ENCODE data around the gene PARD3B.

Gene PARD3B

DNA sequence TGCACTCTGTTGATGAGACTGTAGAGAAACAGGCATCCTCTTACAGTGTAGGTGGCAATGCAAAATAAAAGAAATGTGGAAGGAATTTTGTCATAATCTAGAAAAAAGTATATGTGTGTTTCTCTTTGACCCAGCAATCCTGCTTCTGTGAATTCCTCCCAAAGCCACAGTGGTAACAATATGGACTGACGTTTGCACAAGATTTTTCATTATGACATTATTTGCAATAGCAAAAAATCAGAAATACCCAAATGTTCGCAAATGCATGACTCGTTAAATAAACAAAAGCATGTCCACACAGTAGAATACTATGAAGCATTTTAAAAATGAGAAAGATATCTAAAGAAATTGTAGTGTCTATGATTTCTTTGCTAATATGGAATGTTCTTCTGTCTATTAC, 881.8 kb downstream of the PARD3B start:
- Mint-ChIP-seq H3K4me1 (no peaks in the 10 kb centered on the region), H3K36me3 (ENCODE audit: low read depth) (peaks cover 3% of the 10 kb centered on the region), H3K9me3 (peaks cover 2% of the 10 kb centered on the region), H3K27ac (no peak overlapping the region), H3K4me3 (no peak overlapping the region), H3K27me3 (ENCODE audit: low read depth) (no peaks in the 10 kb centered on the region)
- TF ChIP-seq, protein P1, sequence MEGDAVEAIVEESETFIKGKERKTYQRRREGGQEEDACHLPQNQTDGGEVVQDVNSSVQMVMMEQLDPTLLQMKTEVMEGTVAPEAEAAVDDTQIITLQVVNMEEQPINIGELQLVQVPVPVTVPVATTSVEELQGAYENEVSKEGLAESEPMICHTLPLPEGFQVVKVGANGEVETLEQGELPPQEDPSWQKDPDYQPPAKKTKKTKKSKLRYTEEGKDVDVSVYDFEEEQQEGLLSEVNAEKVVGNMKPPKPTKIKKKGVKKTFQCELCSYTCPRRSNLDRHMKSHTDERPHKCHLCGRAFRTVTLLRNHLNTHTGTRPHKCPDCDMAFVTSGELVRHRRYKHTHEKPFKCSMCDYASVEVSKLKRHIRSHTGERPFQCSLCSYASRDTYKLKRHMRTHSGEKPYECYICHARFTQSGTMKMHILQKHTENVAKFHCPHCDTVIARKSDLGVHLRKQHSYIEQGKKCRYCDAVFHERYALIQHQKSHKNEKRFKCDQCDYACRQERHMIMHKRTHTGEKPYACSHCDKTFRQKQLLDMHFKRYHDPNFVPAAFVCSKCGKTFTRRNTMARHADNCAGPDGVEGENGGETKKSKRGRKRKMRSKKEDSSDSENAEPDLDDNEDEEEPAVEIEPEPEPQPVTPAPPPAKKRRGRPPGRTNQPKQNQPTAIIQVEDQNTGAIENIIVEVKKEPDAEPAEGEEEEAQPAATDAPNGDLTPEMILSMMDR (IDR thresholded peaks at IDR 0.05; ENCODE audit: unreplicated experiment in 3 of 3), result no peak

DNA sequence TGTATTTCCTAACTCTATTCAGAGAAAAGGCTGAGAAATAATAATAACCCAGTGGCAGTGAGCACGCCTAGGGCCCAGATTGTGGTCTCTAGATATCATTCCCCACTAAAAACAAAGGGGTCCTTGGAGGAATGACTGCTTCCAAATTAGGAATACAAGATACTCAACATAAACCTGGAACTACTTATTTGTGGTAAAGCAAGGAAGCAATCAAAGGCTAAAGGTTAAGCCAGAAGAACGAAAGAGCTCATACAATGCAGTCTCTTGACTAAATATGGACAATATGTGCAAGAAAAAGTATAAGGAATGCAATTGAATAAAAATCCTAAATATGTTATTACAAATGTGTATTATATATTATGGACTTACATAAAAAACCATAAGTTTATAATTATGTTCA, 883.5 kb downstream of the PARD3B start:
- Mint-ChIP-seq H3K36me3 (ENCODE audit: low read depth) (peaks cover 3% of the 10 kb centered on the region), H3K4me3 (no peak overlapping the region), H3K27me3 (ENCODE audit: low read depth) (no peaks in the 10 kb centered on the region), H3K4me1 (no peaks in the 10 kb centered on the region), H3K27ac (no peak overlapping the region), H3K9me3 (no peaks in the 10 kb centered on the region)
- TF ChIP-seq, protein P1 (IDR thresholded peaks at IDR 0.05; ENCODE audit: unreplicated experiment in 3 of 3), result no peak

DNA sequence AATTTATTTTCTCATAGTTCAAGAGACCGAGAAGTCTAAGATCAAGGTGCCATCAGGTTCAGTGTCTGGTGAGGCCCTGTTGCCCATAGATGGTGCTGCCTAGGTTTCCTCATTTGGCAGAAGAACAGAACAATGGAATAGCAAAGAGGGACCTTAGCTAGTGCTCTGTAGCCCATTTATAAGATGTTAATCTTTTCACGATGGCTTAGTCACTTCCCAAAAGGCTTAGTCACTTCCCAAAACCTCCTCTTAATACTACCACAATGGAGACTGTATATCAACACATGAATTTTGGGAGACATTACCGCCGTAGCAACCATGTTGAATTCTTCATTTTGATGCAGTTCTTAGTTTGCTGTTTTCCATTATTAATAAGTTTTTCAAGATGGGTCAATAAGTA, 890.7 kb downstream of the PARD3B start:
- H3K4me1 Mint-ChIP-seq, result no peaks in the 10 kb centered on the region
- TF ChIP-seq, protein P1 (IDR thresholded peaks at IDR 0.05; ENCODE audit: unreplicated experiment in 3 of 3), result no peak
- H3K4me3 Mint-ChIP-seq, result no peak overlapping the region

DNA sequence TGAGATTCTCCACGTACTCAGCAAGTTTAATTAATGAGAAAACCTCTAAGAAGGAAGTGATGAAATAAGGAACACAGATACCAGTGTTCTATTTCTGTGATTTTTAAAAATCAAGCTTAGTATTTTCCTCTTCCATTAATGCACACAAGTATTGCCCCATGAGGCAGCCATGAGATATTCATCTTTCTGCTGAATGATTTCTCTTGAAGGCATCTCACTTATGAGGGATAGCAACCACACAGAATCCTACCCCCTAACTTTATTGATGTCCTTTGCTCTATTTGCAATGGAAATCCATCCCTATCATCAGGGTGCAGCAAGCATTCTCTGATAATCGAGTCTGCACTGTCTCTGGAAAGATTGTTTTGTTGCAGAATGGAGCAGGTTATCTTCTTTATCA, 893.0 kb downstream of the PARD3B start:
- Mint-ChIP-seq H3K4me3 (no peak overlapping the region), H3K9me3 (peaks cover 15% of the 10 kb centered on the region), H3K27ac (no peak overlapping the region), H3K4me1 (no peaks in the 10 kb centered on the region), H3K36me3 (ENCODE audit: low read depth) (peaks cover 21% of the 10 kb centered on the region), H3K27me3 (ENCODE audit: low read depth) (no peaks in the 10 kb centered on the region)
- TF ChIP-seq, protein P1 (IDR thresholded peaks at IDR 0.05; ENCODE audit: unreplicated experiment in 3 of 3), result no peak

More for the DNA sequence above, 890.7 kb downstream of the PARD3B start:
- H3K9me3 Mint-ChIP-seq, result peaks cover 9% of the 10 kb centered on the region
- H3K27me3 Mint-ChIP-seq (ENCODE audit: low read depth), result no peaks in the 10 kb centered on the region
- H3K27ac Mint-ChIP-seq, result no peak overlapping the region
- H3K36me3 Mint-ChIP-seq (ENCODE audit: low read depth), result peaks cover 7% of the 10 kb centered on the region

DNA sequence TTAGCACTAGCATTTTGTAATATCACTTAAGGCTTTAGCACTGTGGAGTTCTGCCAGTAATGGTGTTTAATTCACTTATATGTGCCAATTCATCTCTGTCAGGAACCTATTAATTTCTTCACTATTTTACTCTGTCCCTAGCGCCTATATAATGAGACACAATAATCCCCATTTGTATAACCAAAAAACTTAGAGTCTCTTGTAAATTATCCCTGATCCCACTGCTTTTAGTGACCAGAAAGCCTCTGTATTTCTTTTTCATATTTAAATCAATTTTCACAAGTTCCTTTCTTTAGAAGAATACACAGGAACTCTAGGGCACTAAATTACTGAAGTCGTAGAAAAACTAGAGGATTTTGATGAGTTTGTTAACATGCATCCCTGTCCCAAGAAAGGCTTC, 894.3 kb downstream of the PARD3B start:
- TF ChIP-seq, protein P1 (IDR thresholded peaks at IDR 0.05; ENCODE audit: unreplicated experiment in 3 of 3), result no peak
- H3K9me3 Mint-ChIP-seq, result peaks cover 14% of the 10 kb centered on the region
- H3K27me3 Mint-ChIP-seq (ENCODE audit: low read depth), result peaks cover 3% of the 10 kb centered on the region

DNA sequence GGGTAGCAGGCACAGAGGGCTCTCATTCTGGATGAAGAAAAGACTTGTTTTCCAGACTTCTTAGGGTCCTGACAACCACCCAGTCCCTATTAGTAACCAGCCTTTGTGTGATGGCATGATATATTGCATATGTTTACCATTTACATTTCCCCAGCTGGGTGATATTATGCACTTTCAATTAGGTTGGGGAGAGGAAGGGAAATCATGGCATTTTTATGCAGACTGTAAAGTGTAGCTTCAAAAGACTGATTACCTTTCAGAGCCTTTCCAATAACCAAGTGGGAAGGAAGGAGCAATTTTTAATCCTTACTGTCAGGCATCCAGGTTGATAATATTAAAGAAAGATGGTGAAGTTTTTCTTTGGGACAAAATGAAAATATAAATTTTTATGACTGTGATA, 896.2 kb downstream of the PARD3B start:
- Mint-ChIP-seq H3K4me3 (no peak overlapping the region), H3K9me3 (peaks cover 14% of the 10 kb centered on the region), H3K4me1 (no peaks in the 10 kb centered on the region), H3K27me3 (ENCODE audit: low read depth) (peaks cover 3% of the 10 kb centered on the region), H3K27ac (no peak overlapping the region), H3K36me3 (ENCODE audit: low read depth) (peaks cover 29% of the 10 kb centered on the region)
- TF ChIP-seq, protein P1 (IDR thresholded peaks at IDR 0.05; ENCODE audit: unreplicated experiment in 3 of 3), result no peak

More for the DNA sequence above, 894.3 kb downstream of the PARD3B start:
- Mint-ChIP-seq H3K4me3 (no peak overlapping the region), H3K4me1 (no peaks in the 10 kb centered on the region), H3K27ac (no peak overlapping the region), H3K36me3 (ENCODE audit: low read depth) (peaks cover 25% of the 10 kb centered on the region)

All from nephron (organoid).